HepG2 (cell line): ENCODE measurements around the gene RAD50. TPM values are rescaled to one million over a fixed set of nuclear protein-coding genes. Genes with fewer than 3 reads are reported as not detected.

ENCODE experiments used
- BHLHE40 ChIP-seq: IDR thresholded peaks from 2 replicates; pipeline ENCODE4 v1.6.1; 2011; ENCODE audit warnings: low read length, improper control_type of control experiment
- CEBPB ChIP-seq: IDR thresholded peaks from 2 replicates; pipeline ENCODE4 v1.6.1; 2011; ENCODE audit warnings: low read depth, low read length, improper control_type of control experiment, borderline replicate concordance
- GATAD2A ChIP-seq: IDR thresholded peaks from 2 replicates; pipeline ENCODE4 v1.6.1; 2016
- MXD1 ChIP-seq: sonication (generic); formaldehyde crosslinking; IDR thresholded peaks from 2 replicates; pipeline ENCODE4 v1.4.0; 2020; ENCODE audit warnings: mild to moderate bottlenecking, missing genetic modification reagents
- POLR2G ChIP-seq: fragments of 200-400 bp; formaldehyde crosslinking; IDR thresholded peaks from 2 replicates; pipeline ENCODE4 v1.6.1; 2018; ENCODE audit warnings: mild to moderate bottlenecking, low read depth, low read length, moderate library complexity
- RFX5 ChIP-seq: IDR thresholded peaks from 2 replicates; pipeline ENCODE4 v1.6.1; 2011; ENCODE audit warnings: low read depth, low read length, improper control_type of control experiment
- TEAD3 ChIP-seq: optimal IDR thresholded peaks from 2 replicates; pipeline ENCODE3; 2016; ENCODE audit warnings: borderline replicate concordance
- ZBED4 ChIP-seq: sonication (generic); formaldehyde crosslinking; IDR thresholded peaks from 2 replicates; pipeline ENCODE4 v1.4.0; 2020; ENCODE audit warnings: missing genetic modification reagents, borderline replicate concordance
- ZFP90 ChIP-seq: sonication (generic); formaldehyde crosslinking; IDR thresholded peaks from 2 replicates; pipeline ENCODE4 v1.8.0; 2022; ENCODE audit warnings: missing genetic modification reagents, mild to moderate bottlenecking, inconsistent platforms, borderline replicate concordance
- ZNF629 ChIP-seq: sonication (generic); formaldehyde crosslinking; conservative IDR thresholded peaks from 2 replicates; pipeline ENCODE4 v1.5.0; 2020; ENCODE audit warnings: missing genetic modification reagents
- ZNF674 ChIP-seq: sonication (generic); formaldehyde crosslinking; IDR thresholded peaks from 2 replicates; pipeline ENCODE4 v1.5.0; 2020; ENCODE audit warnings: low read depth, mild to moderate bottlenecking, missing genetic modification reagents
- polyA plus RNA-seq, 8 experiments: library from polyadenylated mRNA; depleted of rRNA in 3 of 8; stranded (reverse) in 7 of 8; unstranded in 1 of 8; fragments of >200 nt; fragmentation: Illumina TruSeq in 4 of 8; extraction: Trizol in 4 of 8; gene quantifications; 2 replicates each; pipeline versions ENCODE4 v1.2.1 to v1.2.3, GENCODE V29; 2011 to 2016; ENCODE audit warnings: low read depth in 4 of 8, missing spikeins in 1 of 8, mixed read lengths in 1 of 8; ENCODE audit not compliant: insufficient read depth in 1 of 8
- total RNA-seq, 5 experiments: library from RNA; depleted of rRNA; stranded (reverse); fragments of >200 nt; fragmentation: Illumina TruSeq; extraction: Trizol; gene quantifications; 2 replicates each; pipeline ENCODE4 v1.2.3, GENCODE V29; 2016; ENCODE audit warnings: low read depth in 1 of 5
- TF ChIP-seq, protein P1 (sequence below): sonication (generic); formaldehyde crosslinking; IDR thresholded peaks from 2 replicates; pipeline ENCODE4 v1.4.0; 2020; ENCODE audit warnings: missing genetic modification reagents, borderline replicate concordance
- TF ChIP-seq, protein P2 (sequence below): IDR thresholded peaks from 2 replicates; pipeline ENCODE4 v1.6.1; 2016; ENCODE audit warnings: missing compliant biosample characterization, missing genetic modification reagents, borderline replicate concordance
- TF ChIP-seq, protein P3 (sequence below): sonication (generic); formaldehyde crosslinking; IDR thresholded peaks from 2 replicates; pipeline ENCODE4 v1.5.0; 2020; ENCODE audit warnings: missing genetic modification reagents, mild to moderate bottlenecking, borderline replicate concordance
- TF ChIP-seq, protein P4 (sequence below): sonication (generic); formaldehyde crosslinking; IDR thresholded peaks from 2 replicates; pipeline ENCODE4 v1.4.0; 2020; ENCODE audit warnings: missing genetic modification reagents

Gene RAD50
- total and polyA plus RNA-seq, 2 of the 13 experiments (the other 11 are each of a cell fraction or from before 2014, with no cell fraction given) = 19.2 to 23.4 TPM

GRCh38 chr5:132658381-132659302 is 101.9 kb downstream of the RAD50 start (continued):
- TF ChIP-seq, protein P1, sequence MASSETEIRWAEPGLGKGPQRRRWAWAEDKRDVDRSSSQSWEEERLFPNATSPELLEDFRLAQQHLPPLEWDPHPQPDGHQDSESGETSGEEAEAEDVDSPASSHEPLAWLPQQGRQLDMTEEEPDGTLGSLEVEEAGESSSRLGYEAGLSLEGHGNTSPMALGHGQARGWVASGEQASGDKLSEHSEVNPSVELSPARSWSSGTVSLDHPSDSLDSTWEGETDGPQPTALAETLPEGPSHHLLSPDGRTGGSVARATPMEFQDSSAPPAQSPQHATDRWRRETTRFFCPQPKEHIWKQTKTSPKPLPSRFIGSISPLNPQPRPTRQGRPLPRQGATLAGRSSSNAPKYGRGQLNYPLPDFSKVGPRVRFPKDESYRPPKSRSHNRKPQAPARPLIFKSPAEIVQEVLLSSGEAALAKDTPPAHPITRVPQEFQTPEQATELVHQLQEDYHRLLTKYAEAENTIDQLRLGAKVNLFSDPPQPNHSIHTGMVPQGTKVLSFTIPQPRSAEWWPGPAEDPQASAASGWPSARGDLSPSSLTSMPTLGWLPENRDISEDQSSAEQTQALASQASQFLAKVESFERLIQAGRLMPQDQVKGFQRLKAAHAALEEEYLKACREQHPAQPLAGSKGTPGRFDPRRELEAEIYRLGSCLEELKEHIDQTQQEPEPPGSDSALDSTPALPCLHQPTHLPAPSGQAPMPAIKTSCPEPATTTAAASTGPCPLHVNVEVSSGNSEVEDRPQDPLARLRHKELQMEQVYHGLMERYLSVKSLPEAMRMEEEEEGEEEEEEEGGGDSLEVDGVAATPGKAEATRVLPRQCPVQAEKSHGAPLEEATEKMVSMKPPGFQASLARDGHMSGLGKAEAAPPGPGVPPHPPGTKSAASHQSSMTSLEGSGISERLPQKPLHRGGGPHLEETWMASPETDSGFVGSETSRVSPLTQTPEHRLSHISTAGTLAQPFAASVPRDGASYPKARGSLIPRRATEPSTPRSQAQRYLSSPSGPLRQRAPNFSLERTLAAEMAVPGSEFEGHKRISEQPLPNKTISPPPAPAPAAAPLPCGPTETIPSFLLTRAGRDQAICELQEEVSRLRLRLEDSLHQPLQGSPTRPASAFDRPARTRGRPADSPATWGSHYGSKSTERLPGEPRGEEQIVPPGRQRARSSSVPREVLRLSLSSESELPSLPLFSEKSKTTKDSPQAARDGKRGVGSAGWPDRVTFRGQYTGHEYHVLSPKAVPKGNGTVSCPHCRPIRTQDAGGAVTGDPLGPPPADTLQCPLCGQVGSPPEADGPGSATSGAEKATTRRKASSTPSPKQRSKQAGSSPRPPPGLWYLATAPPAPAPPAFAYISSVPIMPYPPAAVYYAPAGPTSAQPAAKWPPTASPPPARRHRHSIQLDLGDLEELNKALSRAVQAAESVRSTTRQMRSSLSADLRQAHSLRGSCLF = no peak
- TF ChIP-seq MXD1 (no peak), RFX5 (no peak), GATAD2A (CRISPR knock-in tag) (peak; percentile 52), CEBPB (peak; percentile 30; the same call in 1 of the 2 replicates), ZFP90 (no peak), TEAD3 (CRISPR knock-in tag) (peak; percentile 10), ZBED4 (CRISPR knock-in tag) (no peak), POLR2G (no peak), ZNF629 (CRISPR knock-in tag) (peak; percentile 64; the same call in 1 of the 2 replicates), ZNF674 (CRISPR knock-in tag) (no peak), BHLHE40 (peak; percentile 87)
- TF ChIP-seq, protein P2, sequence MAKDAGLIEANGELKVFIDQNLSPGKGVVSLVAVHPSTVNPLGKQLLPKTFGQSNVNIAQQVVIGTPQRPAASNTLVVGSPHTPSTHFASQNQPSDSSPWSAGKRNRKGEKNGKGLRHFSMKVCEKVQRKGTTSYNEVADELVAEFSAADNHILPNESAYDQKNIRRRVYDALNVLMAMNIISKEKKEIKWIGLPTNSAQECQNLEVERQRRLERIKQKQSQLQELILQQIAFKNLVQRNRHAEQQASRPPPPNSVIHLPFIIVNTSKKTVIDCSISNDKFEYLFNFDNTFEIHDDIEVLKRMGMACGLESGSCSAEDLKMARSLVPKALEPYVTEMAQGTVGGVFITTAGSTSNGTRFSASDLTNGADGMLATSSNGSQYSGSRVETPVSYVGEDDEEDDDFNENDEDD (CRISPR knock-in tag) = no peak; the same call in 1 of the 2 replicates
- TF ChIP-seq, protein P3, sequence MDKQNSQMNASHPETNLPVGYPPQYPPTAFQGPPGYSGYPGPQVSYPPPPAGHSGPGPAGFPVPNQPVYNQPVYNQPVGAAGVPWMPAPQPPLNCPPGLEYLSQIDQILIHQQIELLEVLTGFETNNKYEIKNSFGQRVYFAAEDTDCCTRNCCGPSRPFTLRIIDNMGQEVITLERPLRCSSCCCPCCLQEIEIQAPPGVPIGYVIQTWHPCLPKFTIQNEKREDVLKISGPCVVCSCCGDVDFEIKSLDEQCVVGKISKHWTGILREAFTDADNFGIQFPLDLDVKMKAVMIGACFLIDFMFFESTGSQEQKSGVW (CRISPR knock-in tag) = no peak
- TF ChIP-seq, protein P4, sequence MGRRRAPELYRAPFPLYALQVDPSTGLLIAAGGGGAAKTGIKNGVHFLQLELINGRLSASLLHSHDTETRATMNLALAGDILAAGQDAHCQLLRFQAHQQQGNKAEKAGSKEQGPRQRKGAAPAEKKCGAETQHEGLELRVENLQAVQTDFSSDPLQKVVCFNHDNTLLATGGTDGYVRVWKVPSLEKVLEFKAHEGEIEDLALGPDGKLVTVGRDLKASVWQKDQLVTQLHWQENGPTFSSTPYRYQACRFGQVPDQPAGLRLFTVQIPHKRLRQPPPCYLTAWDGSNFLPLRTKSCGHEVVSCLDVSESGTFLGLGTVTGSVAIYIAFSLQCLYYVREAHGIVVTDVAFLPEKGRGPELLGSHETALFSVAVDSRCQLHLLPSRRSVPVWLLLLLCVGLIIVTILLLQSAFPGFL = no peak
